Activated T-cell treated with anti-CD3 and anti-CD28 coated beads, Interleukin-2, amount 50 U/mL, for 4 hours (primary cell): ENCODE data around the gene PNMT. TPM values are rescaled to one million over a fixed set of nuclear protein-coding genes. Genes with fewer than 3 reads are reported as not detected.

ENCODE experiments used
- ATAC-seq, 2 donors: fragments of 200-7000 bp; cut with Tn5 transposase; one replicate each; pipeline ENCODE4 v1.10.0; 2021
- DNase-seq: peaks from one replicate; pipeline ENCODE4 v3.0.0-alpha.2; 2020
- H3K27me3 Mint-ChIP-seq: one replicate; pipeline ENCODE4 v1.8.0; 2021; ENCODE audit warnings: low read depth, mixed read lengths
- H3K36me3 Mint-ChIP-seq: one replicate; pipeline ENCODE4 v1.8.0; 2022; ENCODE audit warnings: mixed read lengths; ENCODE audit not compliant: insufficient read depth
- H3K4me1 Mint-ChIP-seq: one replicate; pipeline ENCODE4 v1.8.0; 2021; ENCODE audit warnings: low read depth, mixed read lengths
- H3K4me3 Mint-ChIP-seq: one replicate; pipeline ENCODE4 v1.8.0; 2021; ENCODE audit warnings: mild to moderate bottlenecking, moderate library complexity, mixed read lengths
- H3K9me3 Mint-ChIP-seq: one replicate; pipeline ENCODE4 v1.8.0; 2021; ENCODE audit warnings: mixed read lengths
- total RNA-seq, 3 donors: library from RNA; stranded (reverse); gene quantifications; one replicate each; pipeline ENCODE4 v1.2.1, GENCODE V29; 2021

Gene PNMT
- total RNA-seq, 3 donors from 2014 or later, result not detected

GRCh38 chr17:39677542-39678339 lies 9.5 kb downstream of the PNMT start:
- ATAC-seq, result no peak
- H3K4me3 Mint-ChIP-seq, result no peak overlapping the region
- peaks cover 58% of the 10 kb centered on the region for H3K4me1 Mint-ChIP-seq
- peaks cover 5% of the 10 kb centered on the region for H3K36me3 Mint-ChIP-seq
- no peaks in the 10 kb centered on the region for H3K27me3 Mint-ChIP-seq
- no peaks in the 10 kb centered on the region for H3K9me3 Mint-ChIP-seq
- no peak for DNase-seq

- no peak for DNase-seq
- Mint-ChIP-seq H3K9me3 (no peaks in the 10 kb centered on the region), H3K4me1 (peaks cover 61% of the 10 kb centered on the region), H3K4me3 (no peak overlapping the region), H3K36me3 (peaks cover 11% of the 10 kb centered on the region), H3K27me3 (no peaks in the 10 kb centered on the region)
- no peak for ATAC-seq
Observed at GRCh38 chr17:39678340-39679116, 10.3 kb downstream of the PNMT start.

- Mint-ChIP-seq H3K4me1 (peaks cover 61% of the 10 kb centered on the region), H3K27me3 (no peaks in the 10 kb centered on the region), H3K4me3 (peak overlapping the region; percentile 0), H3K9me3 (no peaks in the 10 kb centered on the region), H3K36me3 (peaks cover 16% of the 10 kb centered on the region)
- peak; percentile 26 for DNase-seq
- peak; percentile 69 to 76 for ATAC-seq
Observed at GRCh38 chr17:39679521-39680192, 11.4 kb downstream of the PNMT start.

- no peak for DNase-seq
- no peaks in the 10 kb centered on the region for H3K27me3 Mint-ChIP-seq
- H3K4me3 Mint-ChIP-seq, result no peak overlapping the region
- H3K4me1 Mint-ChIP-seq, result peaks cover 44% of the 10 kb centered on the region
- no peak for ATAC-seq
- H3K9me3 Mint-ChIP-seq, result no peaks in the 10 kb centered on the region
- peaks cover 20% of the 10 kb centered on the region for H3K36me3 Mint-ChIP-seq
Observed at GRCh38 chr17:39683295-39683939, 15.2 kb downstream of the PNMT start.

- no peaks in the 10 kb centered on the region for H3K27me3 Mint-ChIP-seq
- H3K9me3 Mint-ChIP-seq, result no peaks in the 10 kb centered on the region
- no peak for ATAC-seq
- no peak overlapping the region for H3K4me3 Mint-ChIP-seq
- peaks cover 40% of the 10 kb centered on the region for H3K4me1 Mint-ChIP-seq
- no peak for DNase-seq
- H3K36me3 Mint-ChIP-seq, result peaks cover 20% of the 10 kb centered on the region
Observed at GRCh38 chr17:39684369-39685192, 16.3 kb downstream of the PNMT start.

GRCh38 chr17:39687101-39687545 lies 18.9 kb downstream of the PNMT start:
- peaks cover 15% of the 10 kb centered on the region for H3K36me3 Mint-ChIP-seq
- no peak for ATAC-seq
- H3K4me3 Mint-ChIP-seq, result peak overlapping the region; percentile 98
- no peaks in the 10 kb centered on the region for H3K9me3 Mint-ChIP-seq
- no peak for DNase-seq
- no peaks in the 10 kb centered on the region for H3K27me3 Mint-ChIP-seq
- H3K4me1 Mint-ChIP-seq, result peaks cover 25% of the 10 kb centered on the region

GRCh38 chr17:39687546-39688474 lies 19.6 kb downstream of the PNMT start, which contains the start of gene PGAP3:
PGAP3 (minus strand) TSS chr17:39688057; CDS start chr17:39688014, 43 bp downstream.
- peak; percentile 95 to 96 for ATAC-seq
- H3K27me3 Mint-ChIP-seq, result no peaks in the 10 kb centered on the region
- peaks cover 15% of the 10 kb centered on the region for H3K36me3 Mint-ChIP-seq
- peak within 1 kb of the TSS; percentile 98 for H3K4me3 Mint-ChIP-seq
- peak; percentile 81 for DNase-seq
- H3K4me1 Mint-ChIP-seq, result peaks cover 25% of the 10 kb centered on the region
- no peaks in the 10 kb centered on the region for H3K9me3 Mint-ChIP-seq

GRCh38 chr17:39688475-39688835 lies 20.2 kb downstream of the PNMT start:
- ATAC-seq (no peak), DNase-seq (no peak)
- no peaks in the 10 kb centered on the region for H3K9me3 Mint-ChIP-seq
- peak overlapping the region; percentile 98 for H3K4me3 Mint-ChIP-seq
- peaks cover 23% of the 10 kb centered on the region for H3K4me1 Mint-ChIP-seq
- H3K36me3 Mint-ChIP-seq, result peaks cover 11% of the 10 kb centered on the region
- H3K27me3 Mint-ChIP-seq, result no peaks in the 10 kb centered on the region

- Mint-ChIP-seq H3K4me1 (peaks cover 23% of the 10 kb centered on the region), H3K36me3 (peaks cover 10% of the 10 kb centered on the region), H3K27me3 (no peaks in the 10 kb centered on the region), H3K9me3 (no peaks in the 10 kb centered on the region), H3K4me3 (peak overlapping the region; percentile 98)
- no peak for DNase-seq
- no peak for ATAC-seq
Observed at GRCh38 chr17:39688945-39689344, 20.7 kb downstream of the PNMT start.

- Mint-ChIP-seq H3K4me1 (peaks cover 2% of the 10 kb centered on the region), H3K27me3 (peaks cover 17% of the 10 kb centered on the region), H3K4me3 (no peak overlapping the region), H3K9me3 (no peaks in the 10 kb centered on the region), H3K36me3 (peaks cover 4% of the 10 kb centered on the region)
- no peak for DNase-seq
- no peak for ATAC-seq
Observed at GRCh38 chr17:39694593-39694992, 26.3 kb downstream of the PNMT start.

- Mint-ChIP-seq H3K4me1 (peaks cover 5% of the 10 kb centered on the region), H3K9me3 (no peaks in the 10 kb centered on the region), H3K4me3 (no peak overlapping the region), H3K27me3 (peaks cover 20% of the 10 kb centered on the region), H3K36me3 (peaks cover 4% of the 10 kb centered on the region)
- DNase-seq (no peak), ATAC-seq (no peak)
Observed at GRCh38 chr17:39695089-39695474, 26.8 kb downstream of the PNMT start.

GRCh38 chr17:39696731-39697130 lies 28.5 kb downstream of the PNMT start:
- ATAC-seq (no peak), DNase-seq (no peak)
- Mint-ChIP-seq H3K27me3 (peaks cover 33% of the 10 kb centered on the region), H3K4me1 (peaks cover 5% of the 10 kb centered on the region), H3K9me3 (no peaks in the 10 kb centered on the region), H3K36me3 (peaks cover 4% of the 10 kb centered on the region), H3K4me3 (no peak overlapping the region)
